ENCODE results near the gene NAV2. TPM values are rescaled to one million over a fixed set of nuclear protein-coding genes. Genes with fewer than 3 reads are reported as not detected.

NAV2 gene
- total RNA-seq, 1 experiment from 2014 or later, result 46.3 TPM

DNA sequence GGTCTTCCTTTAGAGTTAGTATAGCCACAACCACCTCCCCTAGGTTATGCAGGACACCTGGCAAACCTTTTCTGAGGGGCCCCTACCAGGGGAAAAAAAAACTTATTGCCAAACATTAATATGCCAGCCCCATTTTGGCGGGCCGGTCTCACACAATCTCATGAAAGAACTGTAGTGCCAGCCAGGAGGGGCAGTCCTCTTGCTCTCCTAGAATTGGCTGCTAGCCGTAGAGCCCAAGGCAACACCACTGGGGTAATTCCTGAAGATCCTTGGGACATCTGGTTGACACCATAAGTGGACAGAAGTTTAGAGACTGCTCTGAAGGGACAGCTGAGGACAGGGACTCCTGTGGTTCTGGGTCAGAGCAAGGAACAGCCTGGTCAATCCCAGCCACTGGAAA, 24.2 kb downstream of the NAV2 start:
- TF ChIP-seq, protein P1, sequence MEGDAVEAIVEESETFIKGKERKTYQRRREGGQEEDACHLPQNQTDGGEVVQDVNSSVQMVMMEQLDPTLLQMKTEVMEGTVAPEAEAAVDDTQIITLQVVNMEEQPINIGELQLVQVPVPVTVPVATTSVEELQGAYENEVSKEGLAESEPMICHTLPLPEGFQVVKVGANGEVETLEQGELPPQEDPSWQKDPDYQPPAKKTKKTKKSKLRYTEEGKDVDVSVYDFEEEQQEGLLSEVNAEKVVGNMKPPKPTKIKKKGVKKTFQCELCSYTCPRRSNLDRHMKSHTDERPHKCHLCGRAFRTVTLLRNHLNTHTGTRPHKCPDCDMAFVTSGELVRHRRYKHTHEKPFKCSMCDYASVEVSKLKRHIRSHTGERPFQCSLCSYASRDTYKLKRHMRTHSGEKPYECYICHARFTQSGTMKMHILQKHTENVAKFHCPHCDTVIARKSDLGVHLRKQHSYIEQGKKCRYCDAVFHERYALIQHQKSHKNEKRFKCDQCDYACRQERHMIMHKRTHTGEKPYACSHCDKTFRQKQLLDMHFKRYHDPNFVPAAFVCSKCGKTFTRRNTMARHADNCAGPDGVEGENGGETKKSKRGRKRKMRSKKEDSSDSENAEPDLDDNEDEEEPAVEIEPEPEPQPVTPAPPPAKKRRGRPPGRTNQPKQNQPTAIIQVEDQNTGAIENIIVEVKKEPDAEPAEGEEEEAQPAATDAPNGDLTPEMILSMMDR (conservative IDR thresholded peaks at IDR 0.05), result no peak
- no peak overlapping the region for H4K91ac ChIP-seq (ENCODE audit: insufficient read length, low read depth, low read length)
- H3K18ac ChIP-seq (ENCODE audit: insufficient read length, low read depth, low read length), result no peak overlapping the region
- H3K27me3 ChIP-seq (ENCODE audit: insufficient read depth, low read length), result no peaks in the 10 kb centered on the region; the same call in 1 of the 2 replicates
- WGBS (ENCODE audit: extremely low coverage, insufficient read length, low lambda C conversion rate), result no CpG with 5 or more reads among the region's 3 CpGs
- no peak overlapping the region for H2AK5ac ChIP-seq (ENCODE audit: insufficient read length, low read length)
- no peak overlapping the region for H2BK15ac ChIP-seq (ENCODE audit: low read depth, low read length)
- peaks cover 8% of the 10 kb centered on the region for H3K27me3 Mint-ChIP-seq (ENCODE audit: low read depth)
- H4K8ac ChIP-seq (replicated peaks; ENCODE audit: insufficient read length, low read depth, low read length), result no peak overlapping the region
- no peak overlapping the region for H2BK20ac ChIP-seq (ENCODE audit: low read depth, low read length, poor library complexity, severe bottlenecking)
- H2AFZ ChIP-seq (ENCODE audit: low read length), result no peak overlapping the region
- no peak for DNase-seq
- no peak overlapping the region for H4K5ac ChIP-seq (ENCODE audit: insufficient read length, low read depth, low read length)
- H3K79me2 ChIP-seq (ENCODE audit: insufficient read depth, low read length), result no peaks in the 10 kb centered on the region
- H3K9me3 ChIP-seq (ENCODE audit: control insufficient read depth, low read depth, low read length), result no peaks in the 10 kb centered on the region
- H3K27ac Mint-ChIP-seq, result no peak overlapping the region
- no peak overlapping the region for H3K56ac ChIP-seq (ENCODE audit: insufficient read length, low read depth, low read length)
- no peak overlapping the region for H3K4me2 ChIP-seq (ENCODE audit: insufficient read depth, insufficient read length, low read length)
- H3K23me2 ChIP-seq (ENCODE audit: insufficient read length, low read depth, low read length, poor library complexity, severe bottlenecking), result no peaks in the 10 kb centered on the region
- no peak overlapping the region for H3K4me3 Mint-ChIP-seq
- H3K79me1 ChIP-seq (ENCODE audit: insufficient read depth, low read depth, low read length, poor library complexity, severe bottlenecking), result no peaks in the 10 kb centered on the region
- no peaks in the 10 kb centered on the region for H3K9me3 Mint-ChIP-seq
- 0 out of 2 replicates have a peak, but pooled peaks cover 2% of the 10 kb centered on the region for H3K4me1 ChIP-seq (ENCODE audit: insufficient read depth, low read length)
- no peak overlapping the region for H2BK5ac ChIP-seq (ENCODE audit: insufficient read length, low read length)
- H3K9ac ChIP-seq (ENCODE audit: extremely low read depth, insufficient read length, low read length), result no peak overlapping the region
- no peak overlapping the region for H3T11ph ChIP-seq (ENCODE audit: low read length)
- H2BK120ac ChIP-seq (ENCODE audit: low read depth, low read length, poor library complexity, severe bottlenecking), result no peak overlapping the region
- H4K20me1 ChIP-seq (ENCODE audit: control insufficient read depth, insufficient read depth, insufficient read length), result no peaks in the 10 kb centered on the region
- H3K27ac ChIP-seq (ENCODE audit: insufficient read length, low read depth, low read length), result no peak overlapping the region
- H3K23ac ChIP-seq (ENCODE audit: insufficient read length, low read depth, low read length), result no peak overlapping the region
- H3K36me3 Mint-ChIP-seq (ENCODE audit: insufficient read depth in 1 of 3, low read depth in 3 of 3), result no peaks in the 10 kb centered on the region
- H2BK12ac ChIP-seq (ENCODE audit: insufficient read length, low read depth, low read length), result no peak overlapping the region
- H3K4me1 Mint-ChIP-seq, result peaks cover 15% of the 10 kb centered on the region in 2 experiments
- H3K14ac ChIP-seq (ENCODE audit: insufficient read depth, low read length), result no peak overlapping the region
- H3K4ac ChIP-seq (ENCODE audit: low read depth, low read length), result no peak overlapping the region
